Fibroblast of lung (primary cell): ENCODE measurements around the gene UBR7. TPM values are rescaled to one million over a fixed set of nuclear protein-coding genes. Genes with fewer than 3 reads are reported as not detected.

Experiments
- DNase-seq, 2 donors: peaks; one replicate each; pipeline versions ENCODE4 v3.0.0 to v3.0.0-alpha.2; 2010; ENCODE audit warnings: low read depth in 2 of 2
- H2AFZ ChIP-seq: 2 replicates; pipeline ENCODE4 v1.5.1; 2012; ENCODE audit warnings: low read length, control low read depth, inconsistent platforms
- H3K27ac ChIP-seq: 2 replicates; pipeline ENCODE4 v1.5.1; 2011; ENCODE audit warnings: low read length, control low read depth; ENCODE audit not compliant: insufficient read depth
- H3K27me3 ChIP-seq: 2 replicates; pipeline ENCODE4 v1.5.1; 2011; ENCODE audit warnings: mild to moderate bottlenecking, low read length; ENCODE audit not compliant: control insufficient read depth, insufficient read depth
- H3K36me3 ChIP-seq: 2 replicates; pipeline ENCODE4 v1.5.1; 2011; ENCODE audit warnings: low read length; ENCODE audit not compliant: control insufficient read depth, insufficient read depth
- H3K4me1 ChIP-seq: 2 replicates; pipeline ENCODE4 v1.5.1; 2011; ENCODE audit warnings: low read length; ENCODE audit not compliant: control insufficient read depth, insufficient read depth; ENCODE audit errors: extremely low read depth
- H3K4me2 ChIP-seq: 2 replicates; pipeline ENCODE4 v1.5.1; 2011; ENCODE audit warnings: low read length, control low read depth; ENCODE audit not compliant: insufficient read depth; ENCODE audit errors: extremely low read depth
- H3K4me3 ChIP-seq, 4 experiments: fragments of 200-600 bp in 1 of 4; sonication (generic) in 1 of 4; replicated peaks in 1 of 4; 2 replicates each; pipeline ENCODE4 v1.5.1; 2011 to 2016; ENCODE audit warnings: low read length in 4 of 4, low read depth in 3 of 4, mild to moderate bottlenecking in 3 of 4, control low read depth in 2 of 4, inconsistent platforms in 1 of 4, mixed read lengths in 1 of 4; ENCODE audit not compliant: insufficient read depth in 1 of 4; ENCODE audit errors: control extremely low read depth in 1 of 4
- H3K79me2 ChIP-seq: 2 replicates; pipeline ENCODE4 v1.5.1; 2012; ENCODE audit warnings: mild to moderate bottlenecking, low read length, inconsistent platforms; ENCODE audit not compliant: control insufficient read depth, insufficient read depth
- H3K9ac ChIP-seq: 2 replicates; pipeline ENCODE4 v1.5.1; 2011; ENCODE audit warnings: mild to moderate bottlenecking, low read length, control low read depth; ENCODE audit not compliant: insufficient read depth
- H3K9me3 ChIP-seq: 2 replicates; pipeline ENCODE4 v1.5.1; 2012; ENCODE audit warnings: low read depth, low read length; ENCODE audit not compliant: control insufficient read depth, insufficient read depth
- H4K20me1 ChIP-seq: 2 replicates; pipeline ENCODE4 v1.5.1; 2011; ENCODE audit warnings: low read length; ENCODE audit not compliant: control insufficient read depth, insufficient read depth; ENCODE audit errors: extremely low read depth
- EZH2 ChIP-seq: IDR thresholded peaks from 2 replicates; pipeline ENCODE4 v1.5.1; 2012; ENCODE audit warnings: low read length, control low read depth, mild to moderate bottlenecking; ENCODE audit errors: missing control alignments
- polyA plus RNA-seq, 2 donors: library from polyadenylated mRNA; depleted of rRNA in 1 of 2; stranded (reverse) in 1 of 2; unstranded in 1 of 2; fragments of >200 nt; gene quantifications; 2 replicates each; pipeline ENCODE4 v1.2.1, GENCODE V29; 2011 to 2012; ENCODE audit warnings: missing spikeins in 1 of 2
- total RNA-seq: library from RNA; depleted of rRNA; stranded (reverse); fragments of >200 nt; gene quantifications from 2 replicates; pipeline ENCODE4 v1.2.1, GENCODE V29; 2014
- TF ChIP-seq, protein P1 (sequence below), 2 donors: IDR thresholded peaks in 1 of 2; conservative IDR thresholded peaks in 1 of 2; 1 replicate in 1 of 2; 2 replicates in 1 of 2; pipeline ENCODE4 v1.5.1; 2011 to 2012; ENCODE audit warnings: low read length in 2 of 2, control low read depth in 1 of 2, inconsistent platforms in 1 of 2, low read depth in 1 of 2, mild to moderate bottlenecking in 1 of 2

The UBR7 gene
- total and polyA plus RNA-seq, 2 donors (not counting 1 experiment from before 2014, with no cell fraction given), result 25.4 to 34.0 TPM

DNA sequence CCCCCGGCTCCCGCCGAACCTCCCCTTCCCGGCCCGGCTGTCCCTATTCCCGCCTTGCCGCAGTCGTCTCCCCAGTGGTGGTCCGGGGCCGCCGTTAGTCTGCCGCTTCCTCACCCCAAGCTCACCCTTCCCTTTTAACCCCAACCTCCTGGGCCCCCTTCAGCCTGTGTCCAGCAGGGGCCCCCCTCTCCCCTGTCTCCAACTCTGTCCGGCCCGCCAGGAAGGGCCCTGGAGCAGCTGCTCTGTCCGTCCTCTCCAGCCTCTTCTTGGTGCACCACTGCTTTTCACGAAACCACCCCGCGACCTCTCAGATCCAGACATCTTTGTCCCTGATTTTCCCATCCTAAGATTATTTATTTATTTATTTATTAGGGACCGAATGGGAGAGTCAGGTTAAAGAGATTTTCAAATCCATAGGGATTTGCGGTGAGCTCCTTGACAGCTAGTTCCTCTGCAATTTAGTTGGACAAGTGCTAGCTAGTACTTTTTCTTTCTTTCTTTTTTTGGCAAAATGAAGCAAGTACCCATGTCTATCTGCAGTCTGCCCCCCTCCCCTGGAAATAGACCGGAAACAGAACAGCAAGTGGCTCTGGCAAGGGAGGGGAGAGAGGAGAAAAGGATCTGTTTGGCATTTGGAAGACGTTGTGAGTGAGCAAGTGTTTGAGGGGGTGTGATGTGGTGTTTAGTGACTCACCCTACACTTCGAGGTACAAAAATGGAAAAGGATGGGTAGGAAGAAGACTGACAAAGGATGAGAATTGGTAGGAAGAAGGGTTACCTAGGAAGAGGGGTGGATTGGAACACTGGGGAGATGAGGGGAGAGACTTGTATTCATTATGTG, 632 bp downstream of the UBR7 start:
- Histone ChIP-seq H3K9ac (peak overlapping the region; percentile 73), H3K79me2 (peaks cover 33% of the 10 kb centered on the region), H3K4me1 (peaks cover 2% of the 10 kb centered on the region), H3K4me2 (peak overlapping the region; percentile 97), H3K4me3 (peak overlapping the region; percentile 49 to 91 (median 69)), H3K9me3 (no peaks in the 10 kb centered on the region), H2AFZ (peak overlapping the region; percentile 95), H3K27ac (peak overlapping the region; percentile 77), H3K36me3 (no peaks in the 10 kb centered on the region), H3K27me3 (no peaks in the 10 kb centered on the region), H4K20me1 (no peaks in the 10 kb centered on the region)
- no peak for TF ChIP-seq EZH2
- TF ChIP-seq, protein P1, sequence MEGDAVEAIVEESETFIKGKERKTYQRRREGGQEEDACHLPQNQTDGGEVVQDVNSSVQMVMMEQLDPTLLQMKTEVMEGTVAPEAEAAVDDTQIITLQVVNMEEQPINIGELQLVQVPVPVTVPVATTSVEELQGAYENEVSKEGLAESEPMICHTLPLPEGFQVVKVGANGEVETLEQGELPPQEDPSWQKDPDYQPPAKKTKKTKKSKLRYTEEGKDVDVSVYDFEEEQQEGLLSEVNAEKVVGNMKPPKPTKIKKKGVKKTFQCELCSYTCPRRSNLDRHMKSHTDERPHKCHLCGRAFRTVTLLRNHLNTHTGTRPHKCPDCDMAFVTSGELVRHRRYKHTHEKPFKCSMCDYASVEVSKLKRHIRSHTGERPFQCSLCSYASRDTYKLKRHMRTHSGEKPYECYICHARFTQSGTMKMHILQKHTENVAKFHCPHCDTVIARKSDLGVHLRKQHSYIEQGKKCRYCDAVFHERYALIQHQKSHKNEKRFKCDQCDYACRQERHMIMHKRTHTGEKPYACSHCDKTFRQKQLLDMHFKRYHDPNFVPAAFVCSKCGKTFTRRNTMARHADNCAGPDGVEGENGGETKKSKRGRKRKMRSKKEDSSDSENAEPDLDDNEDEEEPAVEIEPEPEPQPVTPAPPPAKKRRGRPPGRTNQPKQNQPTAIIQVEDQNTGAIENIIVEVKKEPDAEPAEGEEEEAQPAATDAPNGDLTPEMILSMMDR (conservative IDR thresholded peaks at IDR 0.05 in 1 of 2, IDR thresholded peaks at IDR 0.05 in 1 of 2; ENCODE audit: low read depth in 1 of 2, low read length in 2 of 2), result peak; percentile 27 to 34
- DNase-seq, result peak; percentile 55 to 65

DNA sequence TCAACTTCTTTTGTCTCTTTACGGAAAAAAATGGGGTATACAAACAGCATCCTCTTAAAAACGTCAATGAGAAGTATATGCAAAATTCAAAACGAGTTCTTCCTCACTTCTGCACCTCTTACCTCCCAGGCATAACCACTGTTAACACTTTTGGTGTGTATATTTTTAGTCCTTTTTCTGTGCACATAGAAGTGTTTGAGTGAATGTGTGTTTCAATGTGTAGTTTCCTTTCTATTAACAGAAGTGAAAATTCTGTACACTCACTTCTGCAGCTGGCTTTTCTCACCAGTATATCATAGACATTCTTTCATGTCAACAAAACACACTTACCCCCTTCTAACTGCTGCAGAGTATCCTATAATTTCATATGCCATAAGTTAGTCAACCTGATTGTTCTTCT, 5.4 kb downstream of the UBR7 start:
- H3K9ac ChIP-seq, result no peak overlapping the region
- no peaks in the 10 kb centered on the region for H4K20me1 ChIP-seq
- no peak overlapping the region for H3K27ac ChIP-seq
- no peak overlapping the region for H3K4me3 ChIP-seq
- TF ChIP-seq, protein P1 (conservative IDR thresholded peaks at IDR 0.05 in 1 of 2, IDR thresholded peaks at IDR 0.05 in 1 of 2; ENCODE audit: low read depth in 1 of 2, low read length in 2 of 2), result no peak
- no peak for TF ChIP-seq EZH2
- H3K9me3 ChIP-seq, result no peaks in the 10 kb centered on the region
- peaks cover 17% of the 10 kb centered on the region for H3K79me2 ChIP-seq
- no peak for DNase-seq
- peaks cover 5% of the 10 kb centered on the region for H3K36me3 ChIP-seq
- H3K4me2 ChIP-seq, result no peak overlapping the region
- no peaks in the 10 kb centered on the region for H3K27me3 ChIP-seq
- peaks cover 2% of the 10 kb centered on the region for H3K4me1 ChIP-seq
- no peak overlapping the region for H2AFZ ChIP-seq

DNA sequence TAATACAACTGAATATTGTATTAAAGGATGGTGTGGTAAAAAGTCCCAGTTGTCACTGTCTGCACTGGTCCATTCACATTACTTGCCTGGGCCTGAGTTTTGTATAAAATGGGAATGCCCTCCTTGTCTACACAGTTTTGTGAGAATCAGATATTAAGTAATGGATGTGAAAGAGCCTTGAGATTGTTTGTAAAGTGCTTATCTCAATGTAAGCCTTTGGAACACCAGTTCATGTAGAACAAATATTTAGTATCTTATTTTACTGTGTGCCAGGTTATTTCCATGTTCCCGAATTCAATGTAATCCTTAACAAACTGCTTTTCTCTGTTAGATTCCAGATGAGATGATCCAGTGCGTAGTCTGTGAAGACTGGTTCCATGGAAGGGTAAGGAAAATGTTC, 7.5 kb downstream of the UBR7 start:
- Histone ChIP-seq H3K27me3 (no peaks in the 10 kb centered on the region), H3K4me3 (no peak overlapping the region), H3K79me2 (peaks cover 2% of the 10 kb centered on the region), H3K27ac (no peak overlapping the region), H4K20me1 (no peaks in the 10 kb centered on the region), H3K4me2 (no peak overlapping the region), H2AFZ (no peak overlapping the region), H3K9ac (no peak overlapping the region), H3K9me3 (no peaks in the 10 kb centered on the region), H3K36me3 (peaks cover 5% of the 10 kb centered on the region), H3K4me1 (no peaks in the 10 kb centered on the region)
- TF ChIP-seq EZH2, result no peak
- TF ChIP-seq, protein P1 (conservative IDR thresholded peaks at IDR 0.05 in 1 of 2, IDR thresholded peaks at IDR 0.05 in 1 of 2; ENCODE audit: low read depth in 1 of 2, low read length in 2 of 2), result no peak
- no peak for DNase-seq
